Measurements from ENCODE around the gene ARMC7.
"Not testable (repeated sequence)": the region's sequence is repeated elsewhere in the genome, so short reads cannot be mapped to it uniquely, and the experiment has no call there.

The ARMC7 gene

DNA sequence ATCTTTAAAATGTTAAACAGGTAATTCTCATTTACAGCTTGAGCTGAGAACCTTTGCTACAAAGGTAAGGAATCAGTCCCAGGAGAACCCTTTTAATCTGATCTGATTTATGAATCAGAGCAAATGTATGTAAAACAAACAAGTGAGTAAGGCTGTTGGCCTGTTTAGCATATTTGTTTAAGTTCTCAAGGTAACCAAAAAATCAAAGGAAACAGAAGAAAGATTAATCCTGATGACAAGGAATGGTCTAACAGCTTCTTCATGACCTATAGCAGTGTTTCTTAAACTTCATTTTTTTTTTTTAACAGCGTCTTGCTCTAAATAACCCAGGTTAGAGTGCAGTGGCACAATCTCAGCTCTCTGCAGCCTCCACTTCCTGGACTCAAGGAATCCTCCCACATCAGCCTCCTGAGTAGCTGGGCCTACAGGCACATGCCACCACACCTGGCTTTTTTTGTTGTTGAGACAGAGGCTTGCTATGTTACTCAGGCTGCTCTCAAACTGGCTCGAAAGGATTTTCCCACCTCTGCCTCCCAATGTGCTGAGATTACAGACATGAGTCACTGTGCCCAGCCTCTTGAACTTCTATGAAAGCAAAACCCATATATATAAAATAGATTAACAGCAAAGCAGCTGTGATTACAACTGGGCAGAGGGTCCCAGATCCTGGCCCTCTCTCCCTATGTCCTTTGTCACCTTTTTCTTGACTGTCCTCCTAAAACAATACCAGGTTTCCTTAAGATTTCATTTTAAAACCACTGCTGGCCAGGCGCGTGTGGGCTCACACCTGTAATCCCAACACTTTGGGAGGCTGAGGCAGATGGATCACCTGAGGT lies 49.6 kb downstream of the ARMC7 start:
- TF ChIP-seq, protein P1, sequence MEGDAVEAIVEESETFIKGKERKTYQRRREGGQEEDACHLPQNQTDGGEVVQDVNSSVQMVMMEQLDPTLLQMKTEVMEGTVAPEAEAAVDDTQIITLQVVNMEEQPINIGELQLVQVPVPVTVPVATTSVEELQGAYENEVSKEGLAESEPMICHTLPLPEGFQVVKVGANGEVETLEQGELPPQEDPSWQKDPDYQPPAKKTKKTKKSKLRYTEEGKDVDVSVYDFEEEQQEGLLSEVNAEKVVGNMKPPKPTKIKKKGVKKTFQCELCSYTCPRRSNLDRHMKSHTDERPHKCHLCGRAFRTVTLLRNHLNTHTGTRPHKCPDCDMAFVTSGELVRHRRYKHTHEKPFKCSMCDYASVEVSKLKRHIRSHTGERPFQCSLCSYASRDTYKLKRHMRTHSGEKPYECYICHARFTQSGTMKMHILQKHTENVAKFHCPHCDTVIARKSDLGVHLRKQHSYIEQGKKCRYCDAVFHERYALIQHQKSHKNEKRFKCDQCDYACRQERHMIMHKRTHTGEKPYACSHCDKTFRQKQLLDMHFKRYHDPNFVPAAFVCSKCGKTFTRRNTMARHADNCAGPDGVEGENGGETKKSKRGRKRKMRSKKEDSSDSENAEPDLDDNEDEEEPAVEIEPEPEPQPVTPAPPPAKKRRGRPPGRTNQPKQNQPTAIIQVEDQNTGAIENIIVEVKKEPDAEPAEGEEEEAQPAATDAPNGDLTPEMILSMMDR (IDR thresholded peaks at IDR 0.05; ENCODE audit: borderline replicate concordance, insufficient read depth, low read depth, low read length): no peak

DNA sequence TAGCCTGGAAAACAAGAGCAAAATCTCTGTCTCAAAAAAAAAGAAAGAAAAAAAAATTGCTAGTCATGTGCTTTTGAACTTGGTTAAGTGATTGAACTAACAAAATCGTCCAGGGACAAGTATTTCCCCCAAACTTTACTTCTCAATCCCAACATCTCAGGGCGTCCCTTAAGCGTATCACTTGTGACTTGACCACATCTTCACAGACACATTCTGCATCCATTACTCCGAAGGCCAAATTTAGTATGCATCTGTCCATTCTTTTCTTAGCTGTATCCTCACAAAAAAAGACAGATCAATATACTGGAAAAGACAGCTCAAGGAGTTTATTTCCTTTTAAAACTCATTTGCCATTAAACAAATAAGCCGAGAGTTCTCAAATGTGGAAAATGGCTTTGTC lies 50.4 kb downstream of the ARMC7 start:
- TF ChIP-seq, protein P1 (IDR thresholded peaks at IDR 0.05; ENCODE audit: borderline replicate concordance, insufficient read depth, low read depth, low read length): no peak
- no peak overlapping the region for H3K4me3 ChIP-seq (ENCODE audit: low read depth, low read length)

More for the DNA sequence above, 49.6 kb downstream of the ARMC7 start:
- no peak overlapping the region for H3K4me3 ChIP-seq (ENCODE audit: low read depth, low read length)

DNA sequence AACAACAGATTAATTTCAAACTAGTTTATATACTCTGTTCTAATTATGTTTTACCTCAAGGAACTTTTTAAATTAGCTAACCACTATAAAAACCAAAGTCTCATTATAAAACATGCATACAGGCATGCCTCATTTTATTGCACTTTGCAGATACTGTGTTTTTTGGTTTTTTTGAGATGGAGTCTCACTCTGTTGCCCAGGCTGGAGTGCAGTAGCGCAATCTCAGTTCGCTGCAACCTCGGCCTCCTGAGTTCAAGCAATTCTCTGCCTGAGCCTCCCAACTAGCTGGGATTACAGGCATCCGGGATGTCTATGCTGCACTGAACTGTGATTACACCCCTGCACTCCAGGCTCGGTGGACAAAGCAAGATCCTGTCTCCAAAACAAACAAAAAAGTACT lies 53.3 kb downstream of the ARMC7 start:
- TF ChIP-seq, protein P1 (IDR thresholded peaks at IDR 0.05; ENCODE audit: borderline replicate concordance, insufficient read depth, low read depth, low read length): no peak
- no peak overlapping the region for H3K4me3 ChIP-seq (ENCODE audit: low read depth, low read length)

- H3K4me3 ChIP-seq (ENCODE audit: low read depth, low read length): not testable (repeated sequence)
Measured at GRCh38 chr17:75164606-75165005, 54.8 kb downstream of the ARMC7 start.

DNA sequence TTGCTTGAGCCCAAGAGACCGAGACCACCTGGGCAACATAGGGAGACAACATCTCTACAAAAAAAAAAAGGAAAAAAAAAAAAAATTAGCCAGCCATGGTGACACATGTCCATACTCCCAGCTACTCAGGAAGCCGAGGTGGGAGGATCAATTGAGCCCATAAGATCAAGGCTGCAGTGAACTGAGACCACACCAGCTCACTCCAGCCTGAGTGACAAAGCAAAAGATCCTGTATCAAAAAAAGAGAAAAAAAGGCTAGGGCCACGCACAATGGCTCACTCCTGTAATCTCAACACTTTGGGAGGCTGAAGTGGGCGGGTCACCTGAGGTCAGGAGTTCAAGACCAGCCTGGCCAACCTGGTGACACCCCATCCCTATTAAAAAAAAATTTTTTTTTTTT lies 59.2 kb downstream of the ARMC7 start:
- TF ChIP-seq, protein P1 (IDR thresholded peaks at IDR 0.05; ENCODE audit: borderline replicate concordance, insufficient read depth, low read depth, low read length): no peak
- no peak overlapping the region for H3K4me3 ChIP-seq (ENCODE audit: low read depth, low read length)

DNA sequence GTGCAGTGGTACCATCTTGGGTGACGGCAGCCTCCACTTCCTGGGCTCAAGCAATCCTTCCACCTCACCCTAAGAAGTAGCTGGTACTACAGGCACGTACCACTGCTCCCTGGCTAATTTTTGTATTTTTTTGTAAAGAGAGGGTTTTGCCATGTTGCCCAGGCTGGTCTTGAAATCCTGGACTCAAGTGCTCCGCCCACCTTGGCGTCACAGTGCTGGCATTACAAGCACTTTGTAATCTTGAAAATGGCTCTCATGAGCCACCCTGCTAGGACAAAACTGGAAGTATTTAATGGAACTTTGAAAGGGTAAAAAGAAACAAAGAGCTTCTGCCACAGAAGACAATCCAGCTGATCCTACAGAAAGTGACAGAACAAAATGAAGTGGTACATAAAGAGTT lies 63.8 kb downstream of the ARMC7 start:
- H3K4me3 ChIP-seq (ENCODE audit: low read depth, low read length): no peak overlapping the region
- TF ChIP-seq, protein P1 (IDR thresholded peaks at IDR 0.05; ENCODE audit: borderline replicate concordance, insufficient read depth, low read depth, low read length): no peak

- TF ChIP-seq, protein P1 (IDR thresholded peaks at IDR 0.05; ENCODE audit: borderline replicate concordance, insufficient read depth, low read depth, low read length): no peak
- no peak overlapping the region for H3K4me3 ChIP-seq (ENCODE audit: low read depth, low read length)
Measured at GRCh38 chr17:75174996-75175395, 65.2 kb downstream of the ARMC7 start.

Measured in GM12875 (cell line).